ENCODE data around the gene CEP131. TPM values are rescaled to one million over a fixed set of nuclear protein-coding genes. Genes with fewer than 3 reads are reported as not detected.

Gene CEP131
- total RNA-seq, 1 donor from 2014 or later, result 6.1 TPM

- intact Hi-C loops (cut with DNase I), result no loop called here
- no peak for TF ChIP-seq CTCF (IDR thresholded peaks at IDR 0.05)
- TF ChIP-seq POLR2A (IDR thresholded peaks at IDR 0.05), result no peak
- TF ChIP-seq POLR2AphosphoS5 (IDR thresholded peaks at IDR 0.05; ENCODE audit: insufficient read depth in 1 of 2, low read depth in 1 of 2), result no peak
Measured at GRCh38 chr17:81173762-81174155, 49.0 kb downstream of the CEP131 start.

GRCh38 chr17:81173052-81173761 lies 49.6 kb downstream of the CEP131 start:
- intact Hi-C loops (cut with DNase I), result no loop called here
- H3K4me1 ChIP-seq, result no peaks in the 10 kb centered on the region
- DNase-seq (ENCODE audit: extremely low spot score in 2 of 2), result no peak
- no peak overlapping the region for H3K4me3 ChIP-seq
- H3K9me3 ChIP-seq, result no peaks in the 10 kb centered on the region
- TF ChIP-seq POLR2AphosphoS5 (IDR thresholded peaks at IDR 0.05; ENCODE audit: insufficient read depth in 1 of 2, low read depth in 1 of 2), result no peak
- TF ChIP-seq POLR2A (IDR thresholded peaks at IDR 0.05), result no peak
- no peak for TF ChIP-seq CTCF (IDR thresholded peaks at IDR 0.05)
- no peaks in the 10 kb centered on the region for H3K27me3 ChIP-seq
- H3K36me3 ChIP-seq, result no peaks in the 10 kb centered on the region
- H3K27ac ChIP-seq, result no peak overlapping the region

More at GRCh38 chr17:81173762-81174155, 49.0 kb downstream of the CEP131 start:
- H3K4me1 ChIP-seq, result no peaks in the 10 kb centered on the region
- no peak overlapping the region for H3K27ac ChIP-seq
- no peaks in the 10 kb centered on the region for H3K36me3 ChIP-seq
- H3K27me3 ChIP-seq, result no peaks in the 10 kb centered on the region
- H3K4me3 ChIP-seq, result no peak overlapping the region
- no peak for DNase-seq (ENCODE audit: extremely low spot score in 2 of 2)
- H3K9me3 ChIP-seq, result no peaks in the 10 kb centered on the region

- Histone ChIP-seq H3K9me3 (no peaks in the 10 kb centered on the region), H3K36me3 (no peaks in the 10 kb centered on the region), H3K27ac (no peak overlapping the region), H3K4me1 (no peaks in the 10 kb centered on the region), H3K4me3 (no peak overlapping the region), H3K27me3 (no peaks in the 10 kb centered on the region)
- TF ChIP-seq POLR2A (IDR thresholded peaks at IDR 0.05) (no peak), POLR2AphosphoS5 (IDR thresholded peaks at IDR 0.05; ENCODE audit: insufficient read depth in 1 of 2, low read depth in 1 of 2) (no peak), CTCF (IDR thresholded peaks at IDR 0.05) (no peak)
- intact Hi-C loops (cut with DNase I), result no loop called here
- no peak for DNase-seq (ENCODE audit: extremely low spot score in 2 of 2)
Measured at GRCh38 chr17:81171941-81172340, 50.8 kb downstream of the CEP131 start.

GRCh38 chr17:81170727-81171494 lies 51.9 kb downstream of the CEP131 start:
- DNase-seq (ENCODE audit: extremely low spot score in 2 of 2), result no peak
- Histone ChIP-seq H3K27me3 (no peaks in the 10 kb centered on the region), H3K9me3 (no peaks in the 10 kb centered on the region), H3K4me3 (no peak overlapping the region), H3K27ac (no peak overlapping the region), H3K4me1 (no peaks in the 10 kb centered on the region), H3K36me3 (no peaks in the 10 kb centered on the region)
- intact Hi-C loops (cut with DNase I), result no loop called here
- no peak for TF ChIP-seq POLR2A (IDR thresholded peaks at IDR 0.05)
- TF ChIP-seq POLR2AphosphoS5 (IDR thresholded peaks at IDR 0.05; ENCODE audit: insufficient read depth in 1 of 2, low read depth in 1 of 2), result no peak
- no peak for TF ChIP-seq CTCF (IDR thresholded peaks at IDR 0.05)

GRCh38 chr17:81169870-81170309 lies 52.9 kb downstream of the CEP131 start:
- no peaks in the 10 kb centered on the region for H3K27me3 ChIP-seq
- intact Hi-C loops (cut with DNase I), result no loop called here

More at GRCh38 chr17:81169870-81170309, 52.9 kb downstream of the CEP131 start:
- peaks cover 7% of the 10 kb centered on the region for H3K4me1 ChIP-seq
- no peaks in the 10 kb centered on the region for H3K36me3 ChIP-seq
- TF ChIP-seq POLR2A (IDR thresholded peaks at IDR 0.05), result no peak
- no peak for TF ChIP-seq POLR2AphosphoS5 (IDR thresholded peaks at IDR 0.05; ENCODE audit: insufficient read depth in 1 of 2, low read depth in 1 of 2)
- no peak for TF ChIP-seq CTCF (IDR thresholded peaks at IDR 0.05)
- H3K9me3 ChIP-seq, result no peaks in the 10 kb centered on the region
- H3K4me3 ChIP-seq, result no peak overlapping the region
- DNase-seq (ENCODE audit: extremely low spot score in 2 of 2), result no peak
- H3K27ac ChIP-seq, result no peak overlapping the region

Measured in vagina (tissue), 2 donors.